Measurements from ENCODE around the gene VARS2.

GRCh38 chr6:30891450-30891723, 22.7 kb upstream of the VARS2 start:
- TF ChIP-seq TCF4 (CRISPR knock-in tag; IDR thresholded peaks at IDR 0.05; ENCODE audit: borderline replicate concordance) (no peak), CREB5 (CRISPR knock-in tag; IDR thresholded peaks at IDR 0.05; ENCODE audit: low read depth) (no peak)

Data from SK-N-SH treated with all-trans-retinoic acid at 6 μM for 48 hours (cell line).